H1 (cell line): Measurements from ENCODE around the gene ZNF768. TPM values are rescaled to one million over a fixed set of nuclear protein-coding genes. Genes with fewer than 3 reads are reported as not detected.

Experiments
- CTCF ChIA-PET: fragments of 300-600 bp; sonication (Branson Sonifier 250); formaldehyde crosslinking; loops from one replicate; lab custom pipeline; 2021; ENCODE audit not compliant: partially characterized antibody; lab: Charles Lee
- POLR2A ChIA-PET: fragments of 300-600 bp; sonication (Branson Sonifier 250); formaldehyde crosslinking; loops from one replicate; lab custom pipeline; 2021; ENCODE audit warnings: inconsistent platforms; ENCODE audit not compliant: partially characterized antibody; lab: Charles Lee
- DNase-seq, 2 experiments: peaks; one replicate each; pipeline versions ENCODE4 v3.0.0 to v3.0.0-alpha.2; 2010 to 2022; ENCODE audit warnings: low spot score in 2 of 2, low read depth in 1 of 2, mixed read lengths in 1 of 2
- FAIRE-seq: peaks from 2 replicates; lab custom pipeline; 2011; peaks lifted over from hg19 to GRCh38; lab: Jason Lieb, UNC
- H2AFZ ChIP-seq: 2 replicates; pipeline ENCODE4 v1.8.1; 2012; ENCODE audit warnings: low read length, inconsistent platforms
- H2AK5ac ChIP-seq: 2 replicates; pipeline ENCODE4 v1.6.1; 2013; ENCODE audit warnings: low read depth, low read length
- H2BK120ac ChIP-seq: replicated peaks from 2 replicates; pipeline ENCODE3; 2013; ENCODE audit warnings: low read depth, low read length, inconsistent platforms
- H2BK12ac ChIP-seq: 2 replicates; pipeline ENCODE4 v1.6.1; 2013; ENCODE audit warnings: low read depth, low read length
- H2BK15ac ChIP-seq: 2 replicates; pipeline ENCODE4 v1.6.1; 2013; ENCODE audit warnings: low read length
- H2BK20ac ChIP-seq: 2 replicates; pipeline ENCODE4 v1.6.1; 2013; ENCODE audit warnings: low read length
- H2BK5ac ChIP-seq: 2 replicates; pipeline ENCODE4 v1.6.1; 2013; ENCODE audit warnings: low read depth, low read length
- H3K14ac ChIP-seq: 2 replicates; pipeline ENCODE4 v1.6.1; 2013; ENCODE audit warnings: inconsistent platforms; ENCODE audit not compliant: insufficient read length
- H3K18ac ChIP-seq: 2 replicates; pipeline ENCODE4 v1.6.1; 2013; ENCODE audit warnings: low read length; ENCODE audit errors: extremely low read depth
- H3K23ac ChIP-seq: 2 replicates; pipeline ENCODE4 v1.6.1; 2013; ENCODE audit warnings: inconsistent platforms; ENCODE audit not compliant: insufficient read length
- H3K23me2 ChIP-seq: 2 replicates; pipeline ENCODE4 v1.6.1; 2013; ENCODE audit warnings: low read depth, low read length
- H3K27ac ChIP-seq: 2 replicates; pipeline ENCODE4 v1.6.1; 2011; ENCODE audit warnings: low read depth, low read length, inconsistent platforms
- H3K27me3 ChIP-seq, 4 experiments: replicated peaks in 1 of 4; 1 replicate in 1 of 4; 2 replicates in 3 of 4; pipeline versions ENCODE4 v1.6.1 to v1.8.1; 2011 to 2013; ENCODE audit warnings: low read length in 3 of 4, mild to moderate bottlenecking in 3 of 4, inconsistent platforms in 2 of 4, mixed read lengths in 2 of 4, moderate library complexity in 1 of 4; ENCODE audit not compliant: control insufficient read depth in 3 of 4, insufficient read depth in 3 of 4; ENCODE audit errors: extremely low read depth in 1 of 4
- H3K36me3 ChIP-seq, 4 experiments: 2 replicates each; pipeline versions ENCODE4 v1.6.1 to v1.8.1; 2011 to 2013; ENCODE audit warnings: mild to moderate bottlenecking in 4 of 4, low read length in 3 of 4, moderate library complexity in 2 of 4, control low read depth in 1 of 4, inconsistent platforms in 1 of 4; ENCODE audit not compliant: insufficient read depth in 4 of 4, control insufficient read depth in 2 of 4
- H3K4ac ChIP-seq: replicated peaks from 2 replicates; pipeline ENCODE3; 2013; ENCODE audit warnings: low read length, low read depth, mixed read lengths, inconsistent platforms; ENCODE audit not compliant: insufficient read length
- H3K4me1 ChIP-seq, 4 experiments: replicated peaks in 1 of 4; 1 replicate in 1 of 4; 2 replicates in 3 of 4; pipeline versions ENCODE4 v1.6.1 to v1.8.1; 2011 to 2013; ENCODE audit warnings: low read length in 3 of 4, inconsistent platforms in 2 of 4, mixed read lengths in 1 of 4; ENCODE audit not compliant: insufficient read depth in 4 of 4, control insufficient read depth in 3 of 4
- H3K4me2 ChIP-seq, 2 experiments: 2 replicates each; pipeline versions ENCODE4 v1.6.1 to v1.8.1; 2011 to 2013; ENCODE audit warnings: low read depth in 2 of 2, low read length in 2 of 2, control low read depth in 1 of 2, inconsistent platforms in 1 of 2, mild to moderate bottlenecking in 1 of 2; ENCODE audit not compliant: insufficient read depth in 1 of 2
- H3K4me3 ChIP-seq, 4 experiments: fragments of 200-600, 300-600 bp in 1 of 4; sonication (generic), shearing (Covaris generic), sonication (Bioruptor Twin) in 1 of 4; 2 replicates each; pipeline versions ENCODE4 v1.5.1 to v1.8.1; 2011 to 2016; ENCODE audit warnings: low read length in 4 of 4, low read depth in 3 of 4, control low read depth in 2 of 4, inconsistent platforms in 2 of 4, mild to moderate bottlenecking in 2 of 4, mixed read lengths in 1 of 4, moderate library complexity in 1 of 4; ENCODE audit not compliant: insufficient read depth in 2 of 4; ENCODE audit errors: extremely low read depth in 1 of 4
- H3K56ac ChIP-seq: replicated peaks from 2 replicates; pipeline ENCODE3; 2013; ENCODE audit warnings: low read depth, mild to moderate bottlenecking, mixed read lengths, low read length, inconsistent platforms; ENCODE audit not compliant: insufficient read length
- H3K79me1 ChIP-seq: 2 replicates; pipeline ENCODE4 v1.6.1; 2013; ENCODE audit warnings: low read depth, low read length, control low read depth
- H3K79me2 ChIP-seq, 2 experiments: 2 replicates each; pipeline versions ENCODE4 v1.6.1 to v1.8.1; 2012 to 2013; ENCODE audit warnings: low read length in 2 of 2, mild to moderate bottlenecking in 2 of 2, inconsistent platforms in 1 of 2; ENCODE audit not compliant: insufficient read depth in 2 of 2, control insufficient read depth in 1 of 2
- H3K9ac ChIP-seq, 4 experiments: replicated peaks in 1 of 4; 1 replicate in 1 of 4; 2 replicates in 3 of 4; pipeline versions ENCODE4 v1.6.1 to v1.8.1; 2011 to 2013; ENCODE audit warnings: low read depth in 3 of 4, low read length in 3 of 4, control low read depth in 2 of 4, mild to moderate bottlenecking in 2 of 4, moderate library complexity in 2 of 4, inconsistent platforms in 1 of 4; ENCODE audit errors: extremely low read depth in 1 of 4
- H3K9me3 ChIP-seq, 2 experiments: 2 replicates each; pipeline versions ENCODE4 v1.6.1 to v1.8.1; 2012 to 2013; ENCODE audit warnings: mild to moderate bottlenecking in 2 of 2, moderate library complexity in 2 of 2, control low read depth in 1 of 2, inconsistent platforms in 1 of 2, low read depth in 1 of 2, low read length in 1 of 2, mixed read lengths in 1 of 2; ENCODE audit not compliant: insufficient read depth in 2 of 2
- H4K20me1 ChIP-seq, 2 experiments: replicated peaks in 1 of 2; 2 replicates each; pipeline versions ENCODE3 to v1.8.1; 2011 to 2013; ENCODE audit warnings: inconsistent platforms in 2 of 2, low read length in 2 of 2, mild to moderate bottlenecking in 1 of 2; ENCODE audit not compliant: insufficient read depth in 2 of 2, control insufficient read depth in 1 of 2
- H4K5ac ChIP-seq: 2 replicates; pipeline ENCODE4 v1.6.1; 2013; ENCODE audit warnings: low read length, low read depth, mixed read lengths, inconsistent platforms; ENCODE audit not compliant: insufficient read length
- H4K8ac ChIP-seq: 2 replicates; pipeline ENCODE4 v1.8.0; 2013; ENCODE audit warnings: mild to moderate bottlenecking, moderate library complexity, low read length, inconsistent platforms; ENCODE audit not compliant: insufficient read depth; ENCODE audit errors: extremely low read depth
- H4K91ac ChIP-seq: replicated peaks from 2 replicates; pipeline ENCODE3; 2013; ENCODE audit warnings: low read length, mixed read lengths, inconsistent platforms; ENCODE audit not compliant: insufficient read length
- EZH2 ChIP-seq: fragments of 200-600 bp; sonication (generic); IDR thresholded peaks from 2 replicates; pipeline ENCODE4 v1.7.1; 2012; ENCODE audit warnings: low read depth, mild to moderate bottlenecking, moderate library complexity, low read length, inconsistent platforms; ENCODE audit not compliant: severe bottlenecking
- NRF1 ChIP-seq: IDR thresholded peaks from 2 replicates; pipeline ENCODE4 v1.6.1; 2011; ENCODE audit warnings: mild to moderate bottlenecking, low read depth, low read length, improper control_type of control experiment
- PHF8 ChIP-seq: fragments of 200-600 bp; sonication (generic); conservative IDR thresholded peaks from 2 replicates; pipeline ENCODE4 v1.7.1; 2012; ENCODE audit warnings: low read depth, mild to moderate bottlenecking, inconsistent platforms, low read length, moderate library complexity
- SIRT6 ChIP-seq: IDR thresholded peaks from one replicate; pipeline ENCODE4 v1.7.1; 2012; ENCODE audit warnings: low read length, inconsistent platforms
- SRF ChIP-seq: IDR thresholded peaks from 2 replicates; pipeline ENCODE4 v1.6.1; 2011; ENCODE audit warnings: mild to moderate bottlenecking, low read depth, low read length, moderate library complexity
- WGBS, 2 experiments: shearing (Covaris generic) in 1 of 2; methylation state at CpG; one replicate each; pipeline versions ENCODE4 v1.1.6 to v1.1.7; 2013 to 2015; ENCODE audit warnings: low lambda C conversion rate in 2 of 2, mixed read lengths in 2 of 2, inconsistent platforms in 1 of 2, low coverage in 1 of 2, missing lambda C conversion rate in 1 of 2; ENCODE audit not compliant: insufficient replicate concordance in 2 of 2, insufficient coverage in 1 of 2, insufficient read length in 1 of 2; ENCODE audit errors: extremely low coverage in 1 of 2, missing lambda C conversion rate in 1 of 2; 5-methylcytosine and 5-hydroxymethylcytosine counted together
- polyA plus RNA-seq, 7 experiments: library from polyadenylated mRNA; depleted of rRNA in 3 of 7; stranded (reverse) in 5 of 7; unstranded in 2 of 7; fragments of >200 nt in 5 of 7; fragments of 200-250 nt in 2 of 7; gene quantifications; 1 replicate in 5 of 7; 2 replicates in 1 of 7; 4 replicates in 1 of 7; pipeline versions ENCODE4 v1.2.1 to v1.2.3, GENCODE V29; 2011 to 2013; ENCODE audit warnings: missing spikeins in 2 of 7, mixed read lengths in 2 of 7
- total RNA-seq: library from RNA; stranded (reverse); fragmentation: NEBNext Ultra II Directional; extraction: Animal tissue kit (Norgen Biotek cat#: 25700); gene quantifications from 2 replicates; pipeline ENCODE4 v1.2.1, GENCODE V29; 2021
- TF ChIP-seq, protein P1 (sequence below): IDR thresholded peaks from 2 replicates; pipeline ENCODE4 v1.6.1; 2011; ENCODE audit warnings: low read depth, mild to moderate bottlenecking, low read length; ENCODE audit not compliant: insufficient read depth
- TF ChIP-seq, protein P2 (sequence below): IDR thresholded peaks from 2 replicates; pipeline ENCODE4 v1.6.1; 2012; ENCODE audit warnings: low read length, inconsistent platforms

Gene ZNF768
- total and polyA plus RNA-seq, 2 of the 8 experiments (the other 6 are each of a cell fraction or from before 2014, with no cell fraction given), result 36.1 to 47.7 TPM

DNA sequence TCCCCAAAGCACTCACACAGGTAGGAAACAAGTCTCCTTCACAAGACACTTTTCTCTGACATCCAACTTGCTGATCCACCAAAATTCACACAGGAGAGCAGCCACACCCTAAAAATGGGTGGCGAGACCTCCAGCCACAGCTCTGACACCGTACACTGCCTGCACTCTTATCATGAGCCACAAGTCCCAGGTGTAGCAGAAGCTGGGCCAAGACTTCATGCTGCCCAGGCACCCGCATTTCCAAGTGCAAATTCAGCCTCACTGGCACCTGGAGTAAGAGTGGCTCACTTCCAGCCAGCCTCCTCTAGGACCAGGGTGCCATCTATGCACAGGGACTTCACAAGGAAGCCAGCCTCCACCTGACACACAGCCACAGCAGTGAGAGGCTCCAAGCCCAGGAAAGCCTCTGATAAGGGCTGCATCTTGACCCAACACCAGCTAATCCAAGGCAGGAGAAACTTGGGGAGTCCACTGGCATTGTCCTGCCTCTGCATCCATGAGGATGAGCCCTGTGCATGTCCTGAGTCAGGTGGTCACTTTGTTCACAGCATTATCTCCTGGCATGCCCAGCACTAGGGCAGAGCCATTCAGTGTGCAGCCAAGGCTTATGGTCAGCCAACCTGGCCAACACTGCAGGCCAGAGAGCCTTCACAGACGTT, 2.6 kb upstream of the ZNF768 start:
- Histone ChIP-seq H3K79me2 (0 out of 4 replicates have a peak, but pooled peaks cover 0 to 4% of the 10 kb centered on the region in 2 experiments), H3K18ac (no peak overlapping the region), H4K5ac (no peak overlapping the region), H2AFZ (no peak overlapping the region), H3K23ac (no peak overlapping the region), H3K36me3 (peaks cover 0 to 18% (median 2%) of the 10 kb centered on the region in 4 experiments; a peak in 2 of 8 replicates), H3K27ac (no peak overlapping the region), H3K14ac (no peak overlapping the region), H3K4me3 (no peak overlapping the region), H4K91ac (no peak overlapping the region), H3K79me1 (peaks cover 2% of the 10 kb centered on the region), H4K20me1 (peaks cover 0 to 7% of the 10 kb centered on the region in 2 experiments), H3K9ac (no peak overlapping the region; a peak in 1 of 7 replicates), H2AK5ac (0 out of 2 replicates have a peak overlapping the region, but pooled peaks have one; percentile 88), H3K4ac (no peak overlapping the region), H3K9me3 (no peaks in the 10 kb centered on the region), H4K8ac (no peak overlapping the region; the same call in 1 of the 2 replicates), H3K56ac (no peak overlapping the region), H2BK20ac (no peak overlapping the region), H2BK120ac (no peak overlapping the region), H3K27me3 (no peaks in the 10 kb centered on the region), H2BK5ac (no peak overlapping the region), H3K4me1 (peaks cover 5 to 7% (median 6%) of the 10 kb centered on the region in 4 experiments), H3K4me2 (no peak overlapping the region; a peak in 1 of 4 replicates), H3K23me2 (peaks cover 2% of the 10 kb centered on the region; the same call in 1 of the 2 replicates), H2BK15ac (0 out of 2 replicates have a peak overlapping the region, but pooled peaks have one; percentile 83), H2BK12ac (no peak overlapping the region; the same call in 1 of the 2 replicates)
- DNase-seq, result no peak
- CTCF ChIA-PET, result interaction anchor here (0.6 to 2.9 kb wide), 9 partner anchors 29 to 86 kb away, joined by 3 to 12 read pairs (median 3); partner anchors contain the start of gene ZNF688
- POLR2A ChIA-PET, result interaction anchor here (1.0 to 3.2 kb wide), 9 partner anchors 10 to 99 kb away, joined by 3 to 20 read pairs (median 3); partner anchors contain the start of genes DCTPP1 and ZNF764
- 86% methylated on average over 4 of the region's 4 CpGs; no CpG with 5 or more reads in 1 of the 2 experiments for WGBS, 2 experiments
- FAIRE-seq, result no peak
- no peak for TF ChIP-seq NRF1
- TF ChIP-seq PHF8, result no peak
- TF ChIP-seq, protein P1, sequence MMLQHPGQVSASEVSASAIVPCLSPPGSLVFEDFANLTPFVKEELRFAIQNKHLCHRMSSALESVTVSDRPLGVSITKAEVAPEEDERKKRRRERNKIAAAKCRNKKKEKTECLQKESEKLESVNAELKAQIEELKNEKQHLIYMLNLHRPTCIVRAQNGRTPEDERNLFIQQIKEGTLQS, result no peak
- TF ChIP-seq EZH2, result no peak
- TF ChIP-seq, protein P2, sequence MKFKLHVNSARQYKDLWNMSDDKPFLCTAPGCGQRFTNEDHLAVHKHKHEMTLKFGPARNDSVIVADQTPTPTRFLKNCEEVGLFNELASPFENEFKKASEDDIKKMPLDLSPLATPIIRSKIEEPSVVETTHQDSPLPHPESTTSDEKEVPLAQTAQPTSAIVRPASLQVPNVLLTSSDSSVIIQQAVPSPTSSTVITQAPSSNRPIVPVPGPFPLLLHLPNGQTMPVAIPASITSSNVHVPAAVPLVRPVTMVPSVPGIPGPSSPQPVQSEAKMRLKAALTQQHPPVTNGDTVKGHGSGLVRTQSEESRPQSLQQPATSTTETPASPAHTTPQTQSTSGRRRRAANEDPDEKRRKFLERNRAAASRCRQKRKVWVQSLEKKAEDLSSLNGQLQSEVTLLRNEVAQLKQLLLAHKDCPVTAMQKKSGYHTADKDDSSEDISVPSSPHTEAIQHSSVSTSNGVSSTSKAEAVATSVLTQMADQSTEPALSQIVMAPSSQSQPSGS, result no peak
- no peak for TF ChIP-seq SIRT6
- TF ChIP-seq SRF, result no peak
